Measurements from ENCODE around the gene TP73.

TP73 gene

DNA sequence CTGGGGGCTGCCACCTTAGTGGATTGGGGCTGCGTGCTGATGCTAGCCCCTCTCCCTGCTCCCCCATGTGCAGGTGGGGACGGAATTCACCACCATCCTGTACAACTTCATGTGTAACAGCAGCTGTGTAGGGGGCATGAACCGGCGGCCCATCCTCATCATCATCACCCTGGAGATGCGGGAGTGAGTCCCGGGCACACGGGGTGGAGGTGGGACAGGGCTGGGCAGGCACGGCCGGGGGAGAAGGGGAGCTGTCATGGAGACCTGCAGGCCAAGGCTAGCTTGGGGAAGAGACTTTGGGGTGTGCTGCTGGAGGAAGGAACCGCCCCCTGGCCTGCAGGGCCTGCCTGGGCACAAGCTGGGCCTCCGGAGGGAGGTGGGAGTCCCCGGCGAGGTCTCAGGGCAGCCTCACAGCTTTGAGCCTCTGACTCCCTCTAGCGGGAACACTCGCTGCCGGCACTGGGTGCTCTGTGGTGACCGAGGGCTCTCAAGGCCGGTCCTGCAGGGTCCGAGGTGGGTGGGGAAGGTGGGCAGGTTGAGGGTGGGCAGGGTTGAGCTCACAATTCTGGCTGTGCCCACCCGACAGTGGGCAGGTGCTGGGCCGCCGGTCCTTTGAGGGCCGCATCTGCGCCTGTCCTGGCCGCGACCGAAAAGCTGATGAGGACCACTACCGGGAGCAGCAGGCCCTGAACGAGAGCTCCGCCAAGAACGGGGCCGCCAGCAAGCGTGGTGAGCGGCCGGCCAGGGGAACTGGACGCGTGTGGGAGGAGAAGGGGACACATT, 74.9 kb downstream of the TP73 start:
- DNase-seq (ENCODE audit: low read depth, low spot score): no peak

DNA sequence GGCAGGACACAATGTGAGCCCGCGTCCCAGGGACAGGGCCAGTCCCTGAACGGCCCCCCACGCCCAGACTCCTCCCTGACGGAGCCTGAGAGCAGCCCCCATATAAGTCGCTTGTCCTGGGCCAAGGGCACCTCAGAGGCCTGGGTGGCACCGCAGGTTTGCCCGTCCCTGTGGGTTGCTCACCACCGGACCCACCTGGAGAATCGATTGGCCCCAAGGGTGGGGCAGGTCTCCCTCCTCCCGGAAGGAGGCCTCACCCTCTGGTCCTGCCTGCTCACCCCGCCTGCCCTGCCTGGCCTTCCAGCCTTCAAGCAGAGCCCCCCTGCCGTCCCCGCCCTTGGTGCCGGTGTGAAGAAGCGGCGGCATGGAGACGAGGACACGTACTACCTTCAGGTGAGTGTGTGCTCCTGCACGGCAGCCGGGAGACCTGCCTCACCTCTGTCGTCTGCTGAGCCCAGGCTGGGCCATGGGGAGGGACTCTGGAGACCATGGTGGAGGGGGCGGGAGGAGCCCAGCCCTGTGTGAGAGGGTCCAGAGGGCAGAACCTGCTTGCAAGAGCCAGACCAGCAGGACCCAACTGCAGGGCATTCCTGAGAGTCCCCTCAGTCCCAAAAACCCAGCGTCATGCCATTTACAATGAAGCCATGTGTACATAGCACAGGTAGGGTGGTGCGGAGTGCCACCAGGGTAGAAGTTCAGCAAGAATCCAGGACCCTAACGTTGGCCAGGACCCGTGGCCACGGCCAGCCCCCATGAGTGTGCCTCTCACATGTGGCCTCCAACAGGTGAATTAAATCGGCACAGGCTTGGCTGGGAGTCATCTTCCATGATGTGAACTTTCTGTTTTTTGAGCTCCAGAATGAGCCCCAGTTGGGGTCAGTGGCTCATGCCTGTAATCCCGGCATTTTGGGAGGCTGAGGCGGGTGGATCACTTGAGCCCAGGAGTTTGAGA, 75.8 kb downstream of the TP73 start:
- no peak for DNase-seq (ENCODE audit: low read depth, low spot score)

DNA sequence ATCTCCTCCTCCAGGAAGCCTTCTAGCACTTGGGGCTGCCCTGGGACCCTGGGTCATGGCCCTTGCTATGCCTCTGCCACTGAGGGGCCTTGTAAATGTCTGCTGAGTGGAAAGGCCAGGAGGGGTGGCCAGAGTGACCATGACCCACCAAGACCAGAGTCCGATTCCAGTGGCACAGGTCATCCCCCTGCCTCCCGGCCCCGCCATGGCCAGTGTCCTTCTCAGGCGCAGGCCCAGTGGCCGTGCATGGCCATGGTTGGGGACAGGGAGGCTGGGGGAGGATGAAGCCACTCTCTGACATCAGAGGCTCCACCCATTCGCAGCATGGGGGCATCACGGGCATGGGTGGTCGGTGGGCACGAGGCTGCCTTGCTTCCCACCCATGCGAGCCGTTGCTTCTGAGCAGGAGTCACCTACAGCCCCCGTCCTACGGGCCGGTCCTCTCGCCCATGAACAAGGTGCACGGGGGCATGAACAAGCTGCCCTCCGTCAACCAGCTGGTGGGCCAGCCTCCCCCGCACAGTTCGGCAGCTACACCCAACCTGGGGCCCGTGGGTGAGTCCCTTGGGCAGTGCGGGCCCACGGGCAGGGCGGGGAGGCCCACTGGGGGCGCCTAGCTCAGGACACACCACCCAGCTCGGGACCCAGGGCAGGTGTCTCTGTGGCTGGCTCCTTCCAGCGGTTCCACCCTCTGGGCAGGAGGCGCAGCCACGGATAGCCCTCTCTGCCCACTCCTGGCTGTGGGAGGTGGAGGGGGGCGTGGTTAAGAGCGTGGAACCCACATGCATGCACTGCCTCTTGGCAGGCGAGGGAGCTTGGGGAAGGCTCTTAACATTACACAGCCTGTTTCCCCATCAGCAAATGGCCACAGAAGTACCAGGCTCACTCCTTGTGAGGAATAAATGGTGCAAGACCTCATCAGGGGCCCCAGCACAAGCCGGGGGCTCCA, 77.6 kb downstream of the TP73 start:
- DNase-seq (ENCODE audit: low read depth, low spot score): no peak

DNA sequence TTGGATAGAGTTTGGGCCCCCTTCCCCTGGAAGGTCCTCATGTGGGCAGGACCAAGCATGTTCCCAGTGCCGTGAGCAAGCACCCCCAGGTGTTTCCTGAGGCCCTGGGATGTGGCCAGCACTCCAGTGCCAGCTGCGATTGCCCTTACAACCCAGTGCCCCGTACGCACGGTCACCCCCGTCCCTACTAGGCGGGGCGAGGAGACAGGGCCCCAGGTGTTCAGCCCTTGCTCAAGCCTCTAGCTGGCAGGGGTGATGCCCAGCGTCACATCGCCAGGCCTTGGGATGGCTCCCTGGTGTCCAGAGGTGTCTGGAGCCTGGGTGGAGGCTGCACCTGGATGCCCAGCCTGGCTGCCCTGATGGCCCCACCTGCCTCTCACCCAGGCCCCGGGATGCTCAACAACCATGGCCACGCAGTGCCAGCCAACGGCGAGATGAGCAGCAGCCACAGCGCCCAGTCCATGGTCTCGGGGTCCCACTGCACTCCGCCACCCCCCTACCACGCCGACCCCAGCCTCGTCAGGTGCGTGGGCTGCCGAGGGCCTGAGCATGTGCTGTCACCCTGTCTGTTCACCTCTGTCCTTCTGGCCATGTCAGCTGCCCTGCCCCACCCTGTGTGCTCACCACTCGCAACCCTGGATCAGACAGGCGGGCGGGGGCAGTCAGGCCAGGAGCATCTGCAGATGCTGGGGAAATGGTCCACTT, 78.4 kb downstream of the TP73 start:
- DNase-seq (ENCODE audit: low read depth, low spot score): no peak

GRCh38 chr1:3731583-3732433, 79.5 kb downstream of the TP73 start:
- DNase-seq (ENCODE audit: low read depth, low spot score): no peak

DNA sequence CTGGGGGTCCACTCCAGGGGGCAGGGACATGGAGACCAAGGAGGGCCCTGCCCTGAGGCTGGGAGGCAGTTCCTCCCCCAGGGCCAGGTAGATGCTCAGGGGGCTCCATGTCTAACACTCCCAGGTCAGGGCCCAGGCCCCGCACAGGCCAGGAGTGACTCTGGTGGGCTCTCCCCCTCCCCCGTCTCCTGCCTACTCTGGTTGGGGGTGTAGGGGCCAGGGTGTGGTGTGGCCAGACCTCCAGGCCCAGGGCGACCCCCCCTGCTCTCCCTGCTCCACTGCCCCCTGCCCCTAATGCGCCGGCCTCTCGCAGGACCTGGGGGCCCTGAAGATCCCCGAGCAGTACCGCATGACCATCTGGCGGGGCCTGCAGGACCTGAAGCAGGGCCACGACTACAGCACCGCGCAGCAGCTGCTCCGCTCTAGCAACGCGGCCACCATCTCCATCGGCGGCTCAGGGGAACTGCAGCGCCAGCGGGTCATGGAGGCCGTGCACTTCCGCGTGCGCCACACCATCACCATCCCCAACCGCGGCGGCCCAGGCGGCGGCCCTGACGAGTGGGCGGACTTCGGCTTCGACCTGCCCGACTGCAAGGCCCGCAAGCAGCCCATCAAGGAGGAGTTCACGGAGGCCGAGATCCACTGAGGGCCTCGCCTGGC, 80.2 kb downstream of the TP73 start:
- no peak for DNase-seq (ENCODE audit: low read depth, low spot score)

DNA sequence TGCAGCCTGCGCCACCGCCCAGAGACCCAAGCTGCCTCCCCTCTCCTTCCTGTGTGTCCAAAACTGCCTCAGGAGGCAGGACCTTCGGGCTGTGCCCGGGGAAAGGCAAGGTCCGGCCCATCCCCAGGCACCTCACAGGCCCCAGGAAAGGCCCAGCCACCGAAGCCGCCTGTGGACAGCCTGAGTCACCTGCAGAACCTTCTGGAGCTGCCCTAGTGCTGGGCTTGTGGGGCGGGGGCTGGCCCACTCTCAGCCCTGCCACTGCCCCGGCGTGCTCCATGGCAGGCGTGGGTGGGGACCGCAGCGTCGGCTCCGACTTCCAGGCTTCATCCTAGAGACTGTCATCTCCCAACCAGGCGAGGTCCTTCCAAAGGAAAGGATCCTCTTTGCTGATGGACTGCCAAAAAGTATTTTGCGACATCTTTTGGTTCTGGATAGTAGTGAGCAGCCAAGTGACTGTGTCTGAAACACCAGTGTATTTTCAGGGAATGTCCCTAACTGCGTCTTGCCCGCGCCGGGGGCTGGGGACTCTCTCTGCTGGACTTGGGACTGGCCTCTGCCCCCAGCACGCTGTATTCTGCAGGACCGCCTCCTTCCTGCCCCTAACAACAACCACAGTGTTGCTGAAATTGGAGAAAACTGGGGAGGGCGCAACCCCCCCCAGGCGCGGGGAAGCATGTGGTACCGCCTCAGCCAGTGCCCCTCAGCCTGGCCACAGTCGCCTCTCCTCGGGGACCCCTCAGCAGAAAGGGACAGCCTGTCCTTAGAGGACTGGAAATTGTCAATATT, 81.0 kb downstream of the TP73 start:
- no peak for DNase-seq (ENCODE audit: low read depth, low spot score)

- DNase-seq (ENCODE audit: low read depth, low spot score): no peak
Measured at GRCh38 chr1:3733883-3734589, 81.7 kb downstream of the TP73 start.

- no peak for DNase-seq (ENCODE audit: low read depth, low spot score)
Measured at GRCh38 chr1:3734602-3735001, 82.3 kb downstream of the TP73 start.

GRCh38 chr1:3735027-3735681, 82.8 kb downstream of the TP73 start:
- no peak for DNase-seq (ENCODE audit: low read depth, low spot score)

- no peak for DNase-seq (ENCODE audit: low read depth, low spot score)
Measured at GRCh38 chr1:3735688-3736087, 83.4 kb downstream of the TP73 start.

DNA sequence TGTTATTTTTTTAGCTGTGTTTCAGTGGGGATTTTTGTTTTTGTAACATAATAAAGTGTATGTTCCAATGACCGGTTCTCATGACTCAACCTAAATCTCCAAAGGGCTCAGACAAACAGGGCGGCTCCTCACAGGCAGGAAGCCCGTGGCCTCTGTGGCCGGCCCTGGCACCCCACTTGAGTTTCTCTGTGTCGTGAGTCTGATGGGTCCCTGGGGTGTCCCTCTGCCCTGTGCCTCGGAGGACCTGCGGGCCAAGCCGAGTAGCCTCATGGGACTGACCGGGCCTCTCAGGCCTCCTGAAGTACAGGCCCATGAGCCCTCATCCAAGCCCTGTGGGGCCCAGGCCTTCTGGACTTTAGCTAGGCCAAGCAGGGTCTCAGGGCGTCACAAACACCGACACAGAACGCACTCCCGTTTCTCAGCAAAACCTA, 83.8 kb downstream of the TP73 start:
- DNase-seq (ENCODE audit: low read depth, low spot score): peak; percentile 75

DNA sequence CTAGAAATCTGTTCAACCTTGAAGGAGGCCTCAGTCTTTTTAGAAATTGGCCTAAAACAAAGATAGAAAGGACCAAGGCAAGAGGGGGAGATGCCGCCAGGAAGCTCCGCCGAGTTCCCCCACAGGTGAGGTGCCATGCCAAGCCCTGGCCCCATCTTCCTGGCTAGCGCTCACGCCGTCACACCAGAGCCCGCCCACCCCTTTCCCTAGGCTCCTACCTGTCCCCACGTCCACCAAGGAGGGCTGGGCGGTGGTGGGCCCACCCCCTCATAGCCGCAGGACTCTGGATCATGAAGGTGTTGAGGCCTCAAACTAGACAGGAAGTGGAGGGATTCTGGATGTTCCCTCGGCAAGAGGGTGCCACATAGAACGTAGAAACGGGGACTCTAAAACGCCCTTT, 84.4 kb downstream of the TP73 start:
- no peak for DNase-seq (ENCODE audit: low read depth, low spot score)

DNA sequence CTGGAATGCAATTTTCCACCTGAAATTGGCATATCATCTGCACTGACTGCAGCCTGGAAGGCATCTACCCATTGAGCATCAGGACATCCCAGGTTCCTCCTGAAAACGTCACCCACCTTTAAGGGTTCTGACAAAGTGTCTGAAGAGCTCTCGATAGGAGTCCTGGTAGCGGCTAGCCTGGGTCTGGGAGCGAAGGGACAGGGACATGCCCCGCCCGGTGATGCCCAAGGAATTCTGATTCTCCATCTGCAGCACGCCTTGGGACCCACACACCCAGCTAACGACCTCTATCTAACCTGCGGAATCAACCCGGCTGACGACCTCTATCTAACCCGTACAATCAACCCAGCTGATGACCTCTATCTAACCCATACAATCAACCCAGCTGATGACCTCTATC, 86.6 kb downstream of the TP73 start:
- DNase-seq (ENCODE audit: low read depth, low spot score): no peak

DNA sequence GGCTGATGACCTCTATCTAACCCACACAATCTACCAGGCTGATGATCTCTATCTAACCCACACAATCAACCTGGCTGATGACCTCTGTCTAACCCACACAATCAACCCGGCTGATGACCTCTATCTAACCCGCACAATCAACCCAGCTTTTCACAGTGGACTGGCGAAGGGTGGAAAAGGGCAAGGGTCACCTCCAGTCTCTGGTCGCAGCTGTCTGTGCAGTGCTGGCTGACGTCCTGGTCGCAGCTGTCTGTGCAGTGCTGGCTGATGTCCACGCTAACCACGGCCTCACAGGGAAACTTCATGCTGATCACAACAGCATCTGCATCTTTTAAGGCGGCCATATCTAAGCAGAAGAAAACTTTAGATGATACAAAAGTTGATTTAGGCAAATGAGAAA, 87.7 kb downstream of the TP73 start:
- no peak for DNase-seq (ENCODE audit: low read depth, low spot score)

- no peak for DNase-seq (ENCODE audit: low read depth, low spot score)
Measured at GRCh38 chr1:3740752-3741151, 88.4 kb downstream of the TP73 start.

Data from brain pericyte (primary cell).